Panc1 (cell line): Measurements from ENCODE around the gene ASPM.

Source experiments
- POLR2AphosphoS5 ChIP-seq: IDR thresholded peaks from 2 replicates; pipeline ENCODE4 v1.6.1; 2012; ENCODE audit warnings: mild to moderate bottlenecking, low read depth, low read length, moderate library complexity
- SIN3A ChIP-seq: IDR thresholded peaks from 2 replicates; pipeline ENCODE4 v1.6.1; 2012; ENCODE audit warnings: low read depth, mild to moderate bottlenecking, low read length, moderate library complexity, borderline replicate concordance; ENCODE audit not compliant: insufficient read depth
- TCF7L2 ChIP-seq: IDR thresholded peaks from 2 replicates; pipeline ENCODE4 v1.6.1; 2011; ENCODE audit warnings: mild to moderate bottlenecking, low read depth, low read length, inconsistent platforms
- TF ChIP-seq, protein P1 (sequence below): fragments of 450-650 bp; IDR thresholded peaks from 2 replicates; pipeline ENCODE4 v1.5.1; 2017; ENCODE audit warnings: mild to moderate bottlenecking
- TF ChIP-seq, protein P2 (sequence below), 2 experiments: IDR thresholded peaks; 2 replicates each; pipeline ENCODE4 v1.6.1; 2011 to 2012; ENCODE audit warnings: low read depth in 2 of 2, control low read depth in 1 of 2, low read length in 1 of 2, mild to moderate bottlenecking in 1 of 2, moderate library complexity in 1 of 2; ENCODE audit not compliant: insufficient read depth in 1 of 2

DNA sequence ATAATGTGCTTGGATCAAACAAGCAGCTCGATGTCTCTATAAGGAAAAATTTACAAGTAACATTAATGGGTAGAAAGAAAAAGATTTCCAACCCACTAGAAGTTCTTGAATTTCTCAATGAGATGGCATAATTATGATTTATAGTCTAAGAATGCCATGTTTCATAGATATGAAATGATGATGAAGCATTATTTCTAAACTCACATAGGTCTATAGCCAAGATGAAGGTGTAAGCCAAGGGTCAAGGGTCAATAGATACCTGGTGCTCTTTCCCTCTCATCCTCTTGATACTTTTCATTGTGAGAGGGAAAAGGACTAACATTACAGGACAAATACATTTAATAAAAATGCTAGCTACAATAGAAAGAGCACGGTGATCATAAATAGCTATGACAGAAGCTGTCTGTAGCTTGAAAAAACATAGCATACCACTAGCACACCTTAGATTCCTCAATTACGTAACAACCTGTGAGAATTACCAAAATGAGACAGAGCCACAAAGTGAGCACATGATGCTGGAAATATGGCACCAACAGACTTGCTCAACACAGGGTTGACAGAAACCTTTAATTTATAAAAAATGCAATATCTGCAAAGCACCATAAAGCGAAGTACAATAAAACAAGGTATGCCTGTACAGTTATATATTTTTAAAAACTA, 53.1 kb downstream of the ASPM start:
- TF ChIP-seq, protein P1, sequence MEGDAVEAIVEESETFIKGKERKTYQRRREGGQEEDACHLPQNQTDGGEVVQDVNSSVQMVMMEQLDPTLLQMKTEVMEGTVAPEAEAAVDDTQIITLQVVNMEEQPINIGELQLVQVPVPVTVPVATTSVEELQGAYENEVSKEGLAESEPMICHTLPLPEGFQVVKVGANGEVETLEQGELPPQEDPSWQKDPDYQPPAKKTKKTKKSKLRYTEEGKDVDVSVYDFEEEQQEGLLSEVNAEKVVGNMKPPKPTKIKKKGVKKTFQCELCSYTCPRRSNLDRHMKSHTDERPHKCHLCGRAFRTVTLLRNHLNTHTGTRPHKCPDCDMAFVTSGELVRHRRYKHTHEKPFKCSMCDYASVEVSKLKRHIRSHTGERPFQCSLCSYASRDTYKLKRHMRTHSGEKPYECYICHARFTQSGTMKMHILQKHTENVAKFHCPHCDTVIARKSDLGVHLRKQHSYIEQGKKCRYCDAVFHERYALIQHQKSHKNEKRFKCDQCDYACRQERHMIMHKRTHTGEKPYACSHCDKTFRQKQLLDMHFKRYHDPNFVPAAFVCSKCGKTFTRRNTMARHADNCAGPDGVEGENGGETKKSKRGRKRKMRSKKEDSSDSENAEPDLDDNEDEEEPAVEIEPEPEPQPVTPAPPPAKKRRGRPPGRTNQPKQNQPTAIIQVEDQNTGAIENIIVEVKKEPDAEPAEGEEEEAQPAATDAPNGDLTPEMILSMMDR, result no peak
- TF ChIP-seq, protein P2, sequence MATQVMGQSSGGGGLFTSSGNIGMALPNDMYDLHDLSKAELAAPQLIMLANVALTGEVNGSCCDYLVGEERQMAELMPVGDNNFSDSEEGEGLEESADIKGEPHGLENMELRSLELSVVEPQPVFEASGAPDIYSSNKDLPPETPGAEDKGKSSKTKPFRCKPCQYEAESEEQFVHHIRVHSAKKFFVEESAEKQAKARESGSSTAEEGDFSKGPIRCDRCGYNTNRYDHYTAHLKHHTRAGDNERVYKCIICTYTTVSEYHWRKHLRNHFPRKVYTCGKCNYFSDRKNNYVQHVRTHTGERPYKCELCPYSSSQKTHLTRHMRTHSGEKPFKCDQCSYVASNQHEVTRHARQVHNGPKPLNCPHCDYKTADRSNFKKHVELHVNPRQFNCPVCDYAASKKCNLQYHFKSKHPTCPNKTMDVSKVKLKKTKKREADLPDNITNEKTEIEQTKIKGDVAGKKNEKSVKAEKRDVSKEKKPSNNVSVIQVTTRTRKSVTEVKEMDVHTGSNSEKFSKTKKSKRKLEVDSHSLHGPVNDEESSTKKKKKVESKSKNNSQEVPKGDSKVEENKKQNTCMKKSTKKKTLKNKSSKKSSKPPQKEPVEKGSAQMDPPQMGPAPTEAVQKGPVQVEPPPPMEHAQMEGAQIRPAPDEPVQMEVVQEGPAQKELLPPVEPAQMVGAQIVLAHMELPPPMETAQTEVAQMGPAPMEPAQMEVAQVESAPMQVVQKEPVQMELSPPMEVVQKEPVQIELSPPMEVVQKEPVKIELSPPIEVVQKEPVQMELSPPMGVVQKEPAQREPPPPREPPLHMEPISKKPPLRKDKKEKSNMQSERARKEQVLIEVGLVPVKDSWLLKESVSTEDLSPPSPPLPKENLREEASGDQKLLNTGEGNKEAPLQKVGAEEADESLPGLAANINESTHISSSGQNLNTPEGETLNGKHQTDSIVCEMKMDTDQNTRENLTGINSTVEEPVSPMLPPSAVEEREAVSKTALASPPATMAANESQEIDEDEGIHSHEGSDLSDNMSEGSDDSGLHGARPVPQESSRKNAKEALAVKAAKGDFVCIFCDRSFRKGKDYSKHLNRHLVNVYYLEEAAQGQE (IDR thresholded peaks at IDR 0.05; ENCODE audit: insufficient read depth in 1 of 2, low read depth in 2 of 2, low read length in 1 of 2), result no peak
- TF ChIP-seq POLR2AphosphoS5 (no peak), SIN3A (no peak), TCF7L2 (no peak)
